K562 (cell line): ENCODE measurements around the gene RUVBL1. TPM values are rescaled to one million over a fixed set of nuclear protein-coding genes. Genes with fewer than 3 reads are reported as not detected.

Experiments used
- CBX3 ChIP-seq, 2 experiments: IDR thresholded peaks; 1 replicate in 1 of 2; 2 replicates in 1 of 2; pipeline ENCODE4 v1.6.1; 2012; ENCODE audit warnings: inconsistent platforms in 2 of 2, low read length in 2 of 2, borderline replicate concordance in 1 of 2, control low read depth in 1 of 2
- CBX8 ChIP-seq: fragments of 200-600 bp; sonication (generic); IDR thresholded peaks from 2 replicates; pipeline ENCODE4 v1.6.1; 2012; ENCODE audit warnings: borderline replicate concordance, mixed run types, low read depth, mild to moderate bottlenecking, moderate library complexity, mixed read lengths, low read length, control low read depth, inconsistent platforms; ENCODE audit not compliant: poor library complexity, severe bottlenecking; ENCODE audit errors: extremely low read depth
- CEBPB ChIP-seq: fragments of 450-650 bp; IDR thresholded peaks from 2 replicates; pipeline ENCODE4 v1.6.1; 2016; ENCODE audit warnings: missing genetic modification characterization, missing compliant biosample characterization
- FOS ChIP-seq: IDR thresholded peaks from 3 replicates; pipeline ENCODE4 v1.6.1; 2011; ENCODE audit not compliant: insufficient read length; ENCODE audit errors: extremely low read depth
- HCFC1 ChIP-seq: IDR thresholded peaks from 2 replicates; pipeline ENCODE4 v1.6.1; 2012; ENCODE audit warnings: low read depth, low read length, improper control_type of control experiment
- HMG20B ChIP-seq: fragments of 250-450 bp; sonication (Bioruptor Pico); IDR thresholded peaks from 2 replicates; pipeline ENCODE4 v1.5.0; 2021; ENCODE audit warnings: mild to moderate bottlenecking
- MAFG ChIP-seq: fragments of 450-650 bp; conservative IDR thresholded peaks from 2 replicates; pipeline ENCODE4 v1.6.1; 2016; ENCODE audit warnings: missing genetic modification characterization, missing compliant biosample characterization
- SP2 ChIP-seq: IDR thresholded peaks from 2 replicates; pipeline ENCODE4 v1.6.1; 2011; ENCODE audit warnings: mild to moderate bottlenecking, low read depth, low read length, moderate library complexity; ENCODE audit not compliant: poor library complexity, severe bottlenecking; ENCODE audit errors: extremely low read depth
- ZNF354B ChIP-seq: fragments of 250-450 bp; sonication (Bioruptor Pico); IDR thresholded peaks from 2 replicates; pipeline ENCODE4 v1.4.0; 2020
- ZNF75A ChIP-seq: fragments of 450-650 bp; formaldehyde crosslinking; IDR thresholded peaks from 2 replicates; pipeline ENCODE4 v1.4.0; 2020; ENCODE audit warnings: mild to moderate bottlenecking
- ZNF79 ChIP-seq: fragments of 250-450 bp; sonication (Bioruptor Pico); IDR thresholded peaks from 2 replicates; pipeline ENCODE4 v1.4.0; 2020; ENCODE audit warnings: low read depth, mild to moderate bottlenecking, moderate library complexity
- polyA plus RNA-seq, 8 experiments: library from polyadenylated mRNA; depleted of rRNA in 4 of 8; stranded (reverse) in 5 of 8; unstranded in 3 of 8; fragments of >200 nt; fragmentation: Nextera tagmentation in 2 of 8; fragmentation: Illumina TruSeq in 1 of 8; extraction: Ambion mirVana in 2 of 8; extraction: Trizol in 1 of 8; gene quantifications; 2 replicates each; pipeline versions ENCODE4 v1.2.1 to v1.2.3, GENCODE V29; 2011 to 2014; ENCODE audit warnings: inconsistent platforms in 1 of 8, missing spikeins in 1 of 8
- total RNA-seq, 7 experiments: library from RNA; depleted of rRNA in 6 of 7; stranded (reverse); fragments of >200 nt in 6 of 7; fragmentation: Illumina TruSeq in 2 of 7; extraction: Trizol in 2 of 7; gene quantifications; 2 replicates each; pipeline versions ENCODE4 v1.2.1 to v1.2.3, GENCODE V29; 2011 to 2021; ENCODE audit warnings: low replicate concordance in 1 of 7
- TF ChIP-seq, protein P1 (sequence below): sonication (generic); formaldehyde crosslinking; IDR thresholded peaks from 2 replicates; pipeline ENCODE4 v1.8.1; 2023; ENCODE audit warnings: mild to moderate bottlenecking, missing genetic modification reagents
- TF ChIP-seq, protein P2 (sequence below): fragments of 250-450 bp; sonication (Bioruptor Pico); IDR thresholded peaks from 2 replicates; pipeline ENCODE4 v1.8.0; 2022; ENCODE audit warnings: moderate library complexity, mild to moderate bottlenecking, inconsistent platforms
- TF ChIP-seq, protein P3 (sequence below), 3 experiments: fragments of 200-800 bp in 1 of 3; fragments of 250-450 bp in 1 of 3; fragments of 450-650 bp in 1 of 3; sonication (Bioruptor Pico) in 1 of 3; sonication (Bioruptor generic) in 1 of 3; formaldehyde crosslinking in 1 of 3; IDR thresholded peaks; 2 replicates each; pipeline versions ENCODE4 v1.6.1 to v1.8.0; 2016 to 2022; ENCODE audit warnings: mild to moderate bottlenecking in 2 of 3, missing genetic modification characterization in 2 of 3, missing compliant biosample characterization in 1 of 3, moderate library complexity in 1 of 3
- TF ChIP-seq, protein P4 (sequence below): fragments of 450-650 bp; IDR thresholded peaks from 2 replicates; pipeline ENCODE4 v1.7.1; 2018; ENCODE audit warnings: mild to moderate bottlenecking, low read depth; ENCODE audit not compliant: partially characterized antibody

RUVBL1 gene
- total and polyA plus RNA-seq, 9 of the 15 experiments (the other 6 are each of a cell fraction or from before 2014, with no cell fraction given) = 20.7 to 147 (median 113) TPM

DNA sequence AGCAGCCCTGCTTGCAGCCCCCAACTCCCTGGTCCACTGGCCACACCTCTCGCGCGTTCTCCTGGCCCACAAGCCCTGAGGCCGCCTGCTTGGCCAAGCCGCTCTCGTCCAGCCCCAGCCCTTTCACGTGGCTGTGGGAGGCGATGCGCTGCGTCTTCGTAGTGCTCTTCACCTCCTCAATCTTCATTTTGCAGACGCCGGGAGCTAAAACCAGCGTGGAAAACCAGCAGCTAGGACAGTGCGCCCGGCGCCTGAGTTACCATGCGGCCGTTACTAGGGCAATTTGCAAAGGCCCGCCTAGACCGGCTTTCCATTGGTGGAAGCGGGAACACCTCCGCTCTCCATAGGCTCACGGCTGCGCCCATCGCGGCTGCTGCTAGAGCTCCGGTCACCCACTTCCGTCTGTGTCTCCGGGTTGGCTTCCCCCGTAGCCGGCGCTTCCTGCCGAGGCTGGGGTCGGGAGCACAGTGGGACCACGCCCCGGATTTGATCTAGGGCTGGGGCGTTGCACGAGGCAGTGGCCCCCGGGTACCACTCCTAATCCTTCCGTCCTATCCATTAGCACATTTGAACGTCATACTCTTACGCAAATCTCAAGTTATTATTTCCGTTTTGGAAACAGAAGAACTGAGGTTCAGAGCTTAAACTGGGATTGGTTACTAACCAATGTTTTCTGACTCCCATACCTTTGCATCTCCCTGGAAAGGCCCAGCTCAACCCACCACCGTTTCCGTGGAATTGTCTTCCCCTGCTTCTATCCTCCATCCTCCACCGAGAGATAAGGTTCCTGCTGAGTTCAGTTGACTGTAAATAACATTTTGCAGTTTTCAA lies at the start of gene RUVBL1 (continued):
- TF ChIP-seq, protein P1, sequence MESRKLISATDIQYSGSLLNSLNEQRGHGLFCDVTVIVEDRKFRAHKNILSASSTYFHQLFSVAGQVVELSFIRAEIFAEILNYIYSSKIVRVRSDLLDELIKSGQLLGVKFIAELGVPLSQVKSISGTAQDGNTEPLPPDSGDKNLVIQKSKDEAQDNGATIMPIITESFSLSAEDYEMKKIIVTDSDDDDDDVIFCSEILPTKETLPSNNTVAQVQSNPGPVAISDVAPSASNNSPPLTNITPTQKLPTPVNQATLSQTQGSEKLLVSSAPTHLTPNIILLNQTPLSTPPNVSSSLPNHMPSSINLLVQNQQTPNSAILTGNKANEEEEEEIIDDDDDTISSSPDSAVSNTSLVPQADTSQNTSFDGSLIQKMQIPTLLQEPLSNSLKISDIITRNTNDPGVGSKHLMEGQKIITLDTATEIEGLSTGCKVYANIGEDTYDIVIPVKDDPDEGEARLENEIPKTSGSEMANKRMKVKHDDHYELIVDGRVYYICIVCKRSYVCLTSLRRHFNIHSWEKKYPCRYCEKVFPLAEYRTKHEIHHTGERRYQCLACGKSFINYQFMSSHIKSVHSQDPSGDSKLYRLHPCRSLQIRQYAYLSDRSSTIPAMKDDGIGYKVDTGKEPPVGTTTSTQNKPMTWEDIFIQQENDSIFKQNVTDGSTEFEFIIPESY (CRISPR knock-in tag) = no peak
- peak in 1 of 2 experiments; percentile 56; a peak in 2 of 3 replicates for TF ChIP-seq CBX3 (IDR thresholded peaks at IDR 0.05; ENCODE audit: borderline replicate concordance in 1 of 2, low read length in 2 of 2)
- TF ChIP-seq, protein P2, sequence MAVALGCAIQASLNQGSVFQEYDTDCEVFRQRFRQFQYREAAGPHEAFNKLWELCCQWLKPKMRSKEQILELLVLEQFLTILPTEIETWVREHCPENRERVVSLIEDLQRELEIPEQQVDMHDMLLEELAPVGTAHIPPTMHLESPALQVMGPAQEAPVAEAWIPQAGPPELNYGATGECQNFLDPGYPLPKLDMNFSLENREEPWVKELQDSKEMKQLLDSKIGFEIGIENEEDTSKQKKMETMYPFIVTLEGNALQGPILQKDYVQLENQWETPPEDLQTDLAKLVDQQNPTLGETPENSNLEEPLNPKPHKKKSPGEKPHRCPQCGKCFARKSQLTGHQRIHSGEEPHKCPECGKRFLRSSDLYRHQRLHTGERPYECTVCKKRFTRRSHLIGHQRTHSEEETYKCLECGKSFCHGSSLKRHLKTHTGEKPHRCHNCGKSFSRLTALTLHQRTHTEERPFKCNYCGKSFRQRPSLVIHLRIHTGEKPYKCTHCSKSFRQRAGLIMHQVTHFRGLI (CRISPR knock-in tag) = no peak
- TF ChIP-seq ZNF75A (CRISPR knock-in tag) = no peak
- no peak for TF ChIP-seq HMG20B
- no peak for TF ChIP-seq ZNF354B (CRISPR knock-in tag)
- TF ChIP-seq CBX8 = no peak
- TF ChIP-seq MAFG (tag) = no peak
- TF ChIP-seq, protein P3, sequence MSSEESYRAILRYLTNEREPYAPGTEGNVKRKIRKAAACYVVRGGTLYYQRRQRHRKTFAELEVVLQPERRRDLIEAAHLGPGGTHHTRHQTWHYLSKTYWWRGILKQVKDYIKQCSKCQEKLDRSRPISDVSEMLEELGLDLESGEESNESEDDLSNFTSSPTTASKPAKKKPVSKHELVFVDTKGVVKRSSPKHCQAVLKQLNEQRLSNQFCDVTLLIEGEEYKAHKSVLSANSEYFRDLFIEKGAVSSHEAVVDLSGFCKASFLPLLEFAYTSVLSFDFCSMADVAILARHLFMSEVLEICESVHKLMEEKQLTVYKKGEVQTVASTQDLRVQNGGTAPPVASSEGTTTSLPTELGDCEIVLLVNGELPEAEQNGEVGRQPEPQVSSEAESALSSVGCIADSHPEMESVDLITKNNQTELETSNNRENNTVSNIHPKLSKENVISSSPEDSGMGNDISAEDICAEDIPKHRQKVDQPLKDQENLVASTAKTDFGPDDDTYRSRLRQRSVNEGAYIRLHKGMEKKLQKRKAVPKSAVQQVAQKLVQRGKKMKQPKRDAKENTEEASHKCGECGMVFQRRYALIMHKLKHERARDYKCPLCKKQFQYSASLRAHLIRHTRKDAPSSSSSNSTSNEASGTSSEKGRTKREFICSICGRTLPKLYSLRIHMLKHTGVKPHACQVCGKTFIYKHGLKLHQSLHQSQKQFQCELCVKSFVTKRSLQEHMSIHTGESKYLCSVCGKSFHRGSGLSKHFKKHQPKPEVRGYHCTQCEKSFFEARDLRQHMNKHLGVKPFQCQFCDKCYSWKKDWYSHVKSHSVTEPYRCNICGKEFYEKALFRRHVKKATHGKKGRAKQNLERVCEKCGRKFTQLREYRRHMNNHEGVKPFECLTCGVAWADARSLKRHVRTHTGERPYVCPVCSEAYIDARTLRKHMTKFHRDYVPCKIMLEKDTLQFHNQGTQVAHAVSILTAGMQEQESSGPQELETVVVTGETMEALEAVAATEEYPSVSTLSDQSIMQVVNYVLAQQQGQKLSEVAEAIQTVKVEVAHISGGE (CRISPR knock-in tag; IDR thresholded peaks at IDR 0.05) = peak; percentile 95 to 99 (median 98)
- TF ChIP-seq SP2 = peak; percentile 81
- peak; percentile 91 for TF ChIP-seq CEBPB (tag)
- peak; percentile 82 for TF ChIP-seq HCFC1
- peak; percentile 97 for TF ChIP-seq FOS
- no peak for TF ChIP-seq ZNF79 (CRISPR knock-in tag)
- TF ChIP-seq, protein P4, sequence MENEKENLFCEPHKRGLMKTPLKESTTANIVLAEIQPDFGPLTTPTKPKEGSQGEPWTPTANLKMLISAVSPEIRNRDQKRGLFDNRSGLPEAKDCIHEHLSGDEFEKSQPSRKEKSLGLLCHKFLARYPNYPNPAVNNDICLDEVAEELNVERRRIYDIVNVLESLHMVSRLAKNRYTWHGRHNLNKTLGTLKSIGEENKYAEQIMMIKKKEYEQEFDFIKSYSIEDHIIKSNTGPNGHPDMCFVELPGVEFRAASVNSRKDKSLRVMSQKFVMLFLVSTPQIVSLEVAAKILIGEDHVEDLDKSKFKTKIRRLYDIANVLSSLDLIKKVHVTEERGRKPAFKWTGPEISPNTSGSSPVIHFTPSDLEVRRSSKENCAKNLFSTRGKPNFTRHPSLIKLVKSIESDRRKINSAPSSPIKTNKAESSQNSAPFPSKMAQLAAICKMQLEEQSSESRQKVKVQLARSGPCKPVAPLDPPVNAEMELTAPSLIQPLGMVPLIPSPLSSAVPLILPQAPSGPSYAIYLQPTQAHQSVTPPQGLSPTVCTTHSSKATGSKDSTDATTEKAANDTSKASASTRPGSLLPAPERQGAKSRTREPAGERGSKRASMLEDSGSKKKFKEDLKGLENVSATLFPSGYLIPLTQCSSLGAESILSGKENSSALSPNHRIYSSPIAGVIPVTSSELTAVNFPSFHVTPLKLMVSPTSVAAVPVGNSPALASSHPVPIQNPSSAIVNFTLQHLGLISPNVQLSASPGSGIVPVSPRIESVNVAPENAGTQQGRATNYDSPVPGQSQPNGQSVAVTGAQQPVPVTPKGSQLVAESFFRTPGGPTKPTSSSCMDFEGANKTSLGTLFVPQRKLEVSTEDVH = peak; percentile 87
